Measurements from ENCODE around the gene RHAG.
"Not testable (repeated sequence)": the region's sequence is repeated elsewhere in the genome, so short reads cannot be mapped to it uniquely, and the experiment has no call there.

Gene RHAG

DNA sequence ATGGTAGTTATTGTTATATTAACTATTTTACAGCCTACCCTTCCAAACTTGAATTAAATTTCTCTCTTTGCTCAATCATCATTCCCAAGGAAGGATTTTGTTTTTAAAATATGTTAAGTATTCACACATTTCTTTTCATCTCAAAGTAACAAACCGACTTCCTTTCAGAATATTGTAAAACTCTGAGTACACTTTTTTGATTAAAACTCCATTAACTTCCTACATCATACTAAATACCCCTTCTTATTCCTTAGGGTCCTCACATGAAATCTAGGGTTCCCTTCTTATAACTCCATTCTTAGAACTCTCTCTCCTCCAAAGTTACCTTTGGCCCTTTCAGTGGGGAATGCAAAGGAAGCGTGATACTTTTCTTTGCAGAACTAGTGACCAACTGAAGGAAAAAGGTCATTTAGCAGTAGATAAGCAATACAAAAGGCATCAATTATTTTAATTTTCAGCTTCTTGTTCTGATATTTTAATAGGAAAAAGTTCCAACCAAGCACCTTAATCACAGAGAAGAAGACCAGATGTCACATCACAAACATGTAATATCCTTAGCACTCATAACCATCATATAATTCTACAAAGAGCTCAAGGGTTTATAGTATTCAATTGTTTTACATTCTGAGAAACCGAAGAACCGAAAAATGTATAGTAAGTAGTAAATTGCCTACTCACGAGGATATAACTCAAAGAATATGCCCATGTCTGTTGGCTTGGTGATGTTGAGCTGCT is 494 bp downstream of the RHAG start:
- no peak for DNase-seq (ENCODE audit: low read depth in 2 of 2)

DNA sequence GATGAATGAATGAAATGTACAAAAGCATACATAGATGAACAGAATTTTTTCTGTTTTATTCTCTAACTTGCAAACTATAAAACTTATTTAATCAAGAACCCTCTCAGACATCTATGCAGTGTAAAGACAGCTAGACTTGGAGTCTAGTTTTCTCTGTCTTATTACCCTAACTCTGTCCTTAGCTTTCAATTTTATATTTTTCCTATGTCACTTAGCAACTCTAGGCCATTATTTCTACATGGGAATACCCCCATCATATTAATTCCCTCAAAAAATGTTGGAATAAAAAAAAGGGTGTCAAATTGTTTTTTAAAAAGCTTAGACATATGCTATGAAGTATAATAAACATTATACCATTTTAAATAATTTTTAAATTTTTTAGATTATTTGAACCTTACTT is 1.2 kb downstream of the RHAG start:
- DNase-seq (ENCODE audit: low read depth in 2 of 2), result no peak

DNA sequence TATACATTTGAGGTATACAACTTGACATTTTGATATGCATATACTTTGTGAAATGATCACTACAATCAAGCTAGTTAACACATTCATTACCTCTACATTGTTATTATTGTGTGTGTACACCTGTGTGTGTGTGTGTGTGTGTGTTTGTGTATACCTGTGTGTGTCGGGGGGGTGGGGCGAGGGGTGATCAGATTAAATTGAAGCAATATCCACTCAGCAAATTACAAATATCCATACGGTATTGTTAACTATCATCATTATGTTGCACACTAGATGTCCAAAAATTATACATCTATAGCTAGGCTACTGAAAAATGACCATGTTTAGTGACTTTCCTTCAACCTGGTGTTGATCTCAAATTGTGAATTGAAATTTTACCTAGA is 1.8 kb downstream of the RHAG start:
- DNase-seq (ENCODE audit: low read depth in 2 of 2), result no peak

DNA sequence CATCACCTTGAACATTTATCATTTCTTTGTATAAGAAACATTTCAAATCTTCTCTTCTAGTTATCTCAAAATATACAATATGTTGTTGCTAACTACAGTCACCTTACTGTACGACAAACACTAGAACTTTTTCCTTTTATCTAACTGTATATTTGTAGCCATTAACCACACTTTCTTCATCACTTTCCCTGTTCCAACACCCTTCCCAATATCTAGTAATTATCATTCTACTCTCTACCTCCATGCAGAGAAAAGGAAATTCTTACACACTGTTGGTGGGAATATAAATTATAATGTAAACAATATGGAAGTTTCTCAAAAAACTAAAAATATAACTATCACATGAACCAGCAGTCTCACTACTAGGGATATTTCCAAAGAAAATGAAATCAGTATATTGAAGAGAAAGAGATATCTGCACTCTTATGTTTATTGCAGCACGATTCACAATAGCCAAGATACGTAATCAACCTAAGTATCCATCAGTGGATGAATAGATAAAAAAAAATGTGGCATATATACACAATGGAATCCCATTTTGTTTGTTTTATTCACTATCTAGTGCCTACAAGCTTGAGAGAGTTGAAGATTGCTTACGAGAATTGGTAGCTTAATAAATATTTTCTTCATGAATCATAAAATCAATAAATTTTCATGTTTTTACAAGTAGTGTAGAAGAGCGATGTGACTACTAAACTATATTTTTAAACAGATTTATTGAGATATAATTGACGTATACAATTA is 2.4 kb downstream of the RHAG start:
- no peak for DNase-seq (ENCODE audit: low read depth in 2 of 2)

DNA sequence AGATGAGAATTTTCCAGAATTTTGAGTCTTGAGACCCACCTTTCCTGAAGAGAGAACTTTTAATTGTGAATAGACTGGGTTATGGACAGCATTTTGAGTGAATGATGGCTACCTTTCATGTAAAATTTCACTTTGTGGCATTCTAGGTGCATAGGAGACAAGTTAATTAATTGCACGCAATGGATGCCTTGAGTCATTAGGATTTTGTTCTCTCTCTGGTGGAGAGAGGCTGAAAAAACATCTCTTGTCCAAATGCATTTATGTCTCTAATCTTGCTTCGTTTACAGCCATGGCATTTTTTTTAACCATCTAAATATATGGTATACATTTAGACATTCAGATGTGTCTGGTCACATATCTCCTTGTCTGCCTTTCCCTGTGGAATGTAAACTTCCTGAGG is 3.1 kb downstream of the RHAG start:
- no peak for DNase-seq (ENCODE audit: low read depth in 2 of 2)

DNA sequence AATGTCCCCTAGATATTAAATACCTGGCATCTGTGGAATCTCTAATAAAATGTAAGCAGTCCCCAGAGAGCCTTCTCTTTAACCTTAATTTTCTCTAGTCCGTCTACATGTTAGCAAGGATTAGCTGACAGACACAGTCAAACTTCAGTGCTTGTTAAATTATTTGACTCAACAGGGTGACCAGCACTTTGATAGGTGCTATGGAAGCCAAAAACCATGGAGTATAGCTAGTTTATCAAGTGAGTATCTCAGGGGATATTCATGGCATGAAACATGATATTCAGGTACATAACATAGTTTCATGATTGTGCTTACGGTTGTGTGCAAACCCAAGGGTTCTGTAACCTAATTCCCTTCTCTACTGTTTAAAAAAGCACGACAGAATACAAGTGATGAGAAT is 3.9 kb downstream of the RHAG start:
- no peak for DNase-seq (ENCODE audit: low read depth in 2 of 2)

DNA sequence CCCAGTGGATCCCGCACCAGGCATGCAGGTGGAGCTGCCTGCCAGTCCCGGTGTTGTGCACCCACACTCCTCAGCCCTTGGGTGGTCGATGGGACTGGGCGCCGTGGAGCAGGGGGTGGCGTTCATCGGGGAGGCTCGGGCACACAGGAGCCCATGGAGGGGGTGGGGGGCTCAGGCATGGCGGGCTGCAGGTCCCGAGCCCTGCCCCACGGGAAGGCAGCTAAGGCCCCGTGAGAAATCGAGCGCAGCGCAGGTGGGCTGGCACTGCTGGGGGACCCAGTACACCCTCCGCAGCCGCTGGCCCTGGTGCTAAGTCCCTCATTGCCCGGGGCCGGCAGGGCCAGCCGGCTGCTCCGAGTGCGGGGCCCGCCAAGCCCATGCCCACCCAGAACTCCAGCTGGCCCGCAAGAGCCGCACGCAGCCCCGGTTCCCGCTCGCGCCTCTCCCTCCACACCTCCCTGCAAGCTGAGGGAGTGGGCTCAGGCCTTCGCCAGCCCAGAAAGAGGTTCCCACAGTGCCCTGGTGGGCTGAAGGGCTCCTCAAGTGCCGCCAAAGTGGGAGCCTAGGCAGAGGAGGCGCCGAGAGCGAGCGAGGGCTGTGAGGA is 7.1 kb downstream of the RHAG start:
- not testable (repeated sequence) for DNase-seq (ENCODE audit: low read depth in 2 of 2)

DNA sequence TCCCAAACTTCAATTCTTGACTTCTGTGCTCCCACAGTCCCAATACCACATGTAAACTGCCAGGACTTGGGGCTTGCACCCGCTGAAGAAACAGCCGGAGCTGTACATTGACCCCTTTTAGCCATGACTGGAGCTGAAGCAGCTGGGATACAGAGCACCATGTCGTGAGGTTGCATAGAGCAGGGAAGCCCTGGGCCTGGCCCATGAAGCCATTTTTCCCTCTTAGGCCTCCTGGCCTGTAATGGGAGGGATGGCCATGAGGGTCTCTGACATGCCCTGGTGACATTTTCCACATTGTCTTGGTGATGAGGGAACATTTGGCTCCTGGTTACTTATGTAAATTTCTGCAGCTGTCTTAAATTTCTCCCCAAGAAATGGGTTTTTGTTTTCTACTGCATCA is 9.8 kb downstream of the RHAG start:
- no peak for DNase-seq (ENCODE audit: low read depth in 2 of 2)

DNA sequence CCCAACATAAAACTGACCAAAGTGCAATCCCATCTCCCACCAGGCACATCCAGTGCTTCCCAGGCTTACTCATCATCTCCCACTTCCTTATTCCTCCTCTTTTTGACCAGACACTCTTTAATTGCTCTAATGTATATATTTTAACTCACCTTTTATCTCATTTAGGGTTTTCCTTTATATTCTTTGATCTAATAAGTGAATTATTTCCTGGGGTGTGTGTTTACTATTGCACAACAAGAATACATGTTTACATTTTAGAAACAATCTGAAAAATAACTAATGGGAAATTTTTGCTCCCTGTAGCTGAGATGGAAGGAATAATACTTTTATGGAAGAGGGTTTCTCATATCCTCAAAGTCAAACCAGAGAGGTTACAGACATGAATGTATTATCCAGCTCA is 18.4 kb downstream of the RHAG start:
- DNase-seq (ENCODE audit: low read depth in 2 of 2), result no peak

DNA sequence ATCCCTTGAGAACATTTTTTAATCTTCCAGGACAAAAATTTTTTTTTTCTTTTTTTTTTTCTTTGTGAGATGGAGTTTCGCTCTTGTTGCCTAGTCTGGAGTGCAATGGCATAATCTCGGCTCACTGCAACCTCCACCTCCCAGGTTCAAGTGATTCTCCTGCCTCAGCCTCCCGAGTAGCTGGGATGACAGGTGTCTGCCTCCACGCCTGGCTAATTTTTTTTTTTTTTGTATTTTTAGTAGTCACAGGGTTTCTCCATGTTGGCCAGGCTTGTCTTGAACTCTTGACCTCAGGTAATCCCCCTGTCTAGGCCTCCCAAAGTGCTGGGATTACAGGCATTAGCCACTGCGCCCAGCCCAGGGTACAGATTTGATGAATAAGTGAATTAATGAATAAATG is 22.5 kb downstream of the RHAG start:
- DNase-seq (ENCODE audit: low read depth in 2 of 2), result not testable (repeated sequence)

DNA sequence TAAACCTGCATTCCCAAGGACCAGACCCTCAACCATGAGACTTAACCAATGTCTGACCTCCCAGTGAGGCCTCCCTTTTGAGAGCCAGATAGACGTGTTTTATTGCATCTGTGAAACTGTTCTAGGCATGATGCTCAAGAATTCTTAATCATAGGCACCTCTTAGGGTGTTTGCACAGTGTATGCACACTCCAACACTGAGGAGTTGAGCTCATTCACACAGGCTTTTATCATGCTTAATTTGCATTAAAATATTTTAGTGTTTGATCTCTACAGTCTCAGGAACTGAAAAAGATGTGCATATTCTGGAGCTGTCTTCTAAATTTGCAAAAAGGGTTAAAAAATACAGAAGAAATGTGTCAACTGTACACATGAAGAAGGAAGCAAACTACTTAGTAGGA is 27.4 kb downstream of the RHAG start:
- no peak for DNase-seq (ENCODE audit: low read depth in 2 of 2)

DNA sequence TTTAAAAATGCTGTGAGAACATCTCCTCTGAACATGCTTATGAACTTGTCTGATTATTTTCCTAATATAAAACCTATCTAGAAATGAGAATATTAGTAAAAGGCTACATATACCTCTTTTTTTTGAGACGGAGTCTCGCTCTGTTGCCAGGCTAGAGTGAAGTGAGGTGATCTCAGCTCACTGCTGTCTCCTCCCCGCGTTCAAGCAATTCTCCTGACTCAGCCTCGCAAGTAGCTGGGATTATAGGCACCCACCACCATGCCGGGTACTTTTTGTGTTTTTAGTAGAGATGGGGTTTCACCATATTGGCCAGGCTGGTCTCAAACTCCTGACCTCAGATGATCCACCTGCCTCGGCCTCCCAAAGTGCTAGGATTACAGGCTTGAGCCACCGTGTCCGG is 28.4 kb downstream of the RHAG start:
- not testable (repeated sequence) for DNase-seq (ENCODE audit: low read depth in 2 of 2)

DNA sequence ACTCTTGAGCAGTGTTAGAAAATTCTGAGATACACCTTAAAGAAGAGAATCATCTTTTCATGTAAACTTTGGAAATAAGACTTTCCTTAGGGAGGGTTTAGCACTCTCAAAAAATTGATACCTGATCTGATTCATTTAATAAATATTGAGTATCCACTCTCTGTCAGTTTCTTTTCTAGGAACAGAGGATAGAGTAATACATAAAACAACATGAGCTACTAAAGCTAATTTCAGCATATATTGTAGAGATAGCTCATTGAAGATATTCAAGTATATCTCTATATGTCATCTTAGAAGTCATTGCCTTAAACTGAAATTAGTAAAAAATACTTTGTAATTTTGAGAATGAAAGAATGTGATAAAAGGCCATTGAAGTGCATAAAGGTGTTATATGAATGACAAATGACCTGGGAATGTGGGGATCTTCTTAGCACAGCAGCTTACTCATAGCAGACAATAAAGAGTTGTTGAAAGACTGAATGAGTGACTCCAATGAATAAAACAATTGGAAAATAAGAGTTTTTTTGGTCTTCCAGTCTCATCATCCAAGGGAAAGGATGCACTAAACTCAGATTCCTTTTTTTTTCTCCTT is 29.2 kb downstream of the RHAG start:
- DNase-seq (ENCODE audit: low read depth in 2 of 2), result no peak

DNA sequence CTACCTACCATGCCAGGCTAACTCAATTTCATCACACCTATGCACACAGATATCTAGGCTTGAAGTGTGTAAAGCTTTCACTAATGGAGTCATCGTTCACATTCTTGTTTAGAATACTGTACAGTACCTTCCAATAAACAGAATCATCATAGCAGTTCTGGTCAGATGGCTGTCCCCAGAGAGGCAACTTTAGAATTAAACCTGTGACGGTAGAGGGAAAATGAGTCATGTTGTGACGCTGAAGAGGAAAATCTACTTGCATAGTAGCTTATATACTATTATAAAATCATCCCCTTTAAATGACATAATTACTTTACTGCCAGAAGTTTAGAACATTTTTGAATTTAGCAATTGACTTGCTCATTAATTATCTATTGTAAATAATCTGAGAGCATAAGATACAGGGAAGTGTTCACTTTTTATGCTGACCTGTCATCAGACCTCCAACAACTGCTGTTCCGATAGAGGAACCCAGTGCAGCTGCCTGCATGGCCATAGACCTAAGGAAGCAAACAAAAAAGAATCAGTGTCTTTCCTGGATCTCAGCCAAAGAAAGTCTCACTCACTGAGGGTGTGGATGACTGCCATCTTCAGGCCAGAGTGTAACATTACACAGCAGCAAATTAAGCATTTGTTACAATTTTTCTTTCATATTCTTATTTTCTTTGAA is 29.8 kb downstream of the RHAG start:
- DNase-seq (ENCODE audit: low read depth in 2 of 2), result no peak

DNA sequence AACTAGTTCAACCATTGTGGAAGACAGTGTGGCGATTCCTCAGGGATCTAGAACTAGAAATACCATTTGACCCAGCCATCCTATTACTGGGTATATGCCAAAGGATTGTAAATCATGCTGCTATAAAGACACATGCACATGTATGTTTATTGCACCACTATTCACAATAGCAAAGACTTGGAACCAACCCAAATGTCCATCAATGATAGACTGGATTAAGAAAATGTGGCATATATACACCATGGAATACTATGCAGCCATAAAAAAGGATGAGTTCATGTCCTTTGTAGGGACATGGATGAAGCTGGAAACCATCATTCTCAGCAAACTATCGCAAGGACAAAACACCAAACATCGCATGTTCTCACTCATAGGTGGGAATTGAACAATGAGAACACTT is 32.6 kb downstream of the RHAG start:
- not testable (repeated sequence) for DNase-seq (ENCODE audit: low read depth in 2 of 2)

DNA sequence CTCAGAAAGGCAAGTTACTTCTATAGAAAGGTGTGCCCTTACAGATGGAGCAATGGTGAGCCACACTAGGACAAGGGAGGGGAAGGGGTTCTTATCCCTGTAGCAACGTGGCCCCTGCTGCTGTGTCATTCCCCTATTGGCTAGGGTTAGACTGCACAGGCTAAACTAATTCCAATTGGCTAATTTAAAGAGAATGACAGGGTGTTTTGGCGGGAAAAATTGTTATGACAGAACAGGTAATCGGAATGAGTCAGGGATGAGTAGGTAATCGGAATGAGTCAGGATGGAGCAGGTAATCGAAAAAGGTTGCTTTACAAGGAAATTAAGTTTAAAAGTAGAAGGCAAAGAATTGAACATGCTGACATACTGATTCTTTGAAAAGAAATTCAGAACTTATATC is 49.4 kb downstream of the RHAG start:
- not testable (repeated sequence) for DNase-seq (ENCODE audit: low read depth in 2 of 2)

DNA sequence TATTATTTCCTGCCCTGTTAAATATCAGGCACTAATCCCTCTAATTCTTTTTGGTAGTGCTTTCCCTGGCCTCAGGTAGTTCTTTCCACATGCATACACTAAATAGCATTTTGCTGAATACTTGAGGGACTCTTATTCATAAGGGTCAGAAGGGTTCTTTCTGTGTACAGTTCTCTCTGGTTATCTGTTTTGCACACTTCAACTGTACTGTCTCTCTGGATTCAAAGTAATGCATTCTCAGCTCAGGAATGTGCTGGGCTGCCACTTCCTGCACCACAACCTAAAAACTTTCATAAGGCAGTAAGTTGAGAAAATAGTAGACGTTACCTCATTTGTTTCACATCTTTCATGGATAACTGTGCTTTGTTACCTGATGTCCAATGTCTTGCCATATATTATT is 54.1 kb downstream of the RHAG start:
- no peak for DNase-seq (ENCODE audit: low read depth in 2 of 2)

DNA sequence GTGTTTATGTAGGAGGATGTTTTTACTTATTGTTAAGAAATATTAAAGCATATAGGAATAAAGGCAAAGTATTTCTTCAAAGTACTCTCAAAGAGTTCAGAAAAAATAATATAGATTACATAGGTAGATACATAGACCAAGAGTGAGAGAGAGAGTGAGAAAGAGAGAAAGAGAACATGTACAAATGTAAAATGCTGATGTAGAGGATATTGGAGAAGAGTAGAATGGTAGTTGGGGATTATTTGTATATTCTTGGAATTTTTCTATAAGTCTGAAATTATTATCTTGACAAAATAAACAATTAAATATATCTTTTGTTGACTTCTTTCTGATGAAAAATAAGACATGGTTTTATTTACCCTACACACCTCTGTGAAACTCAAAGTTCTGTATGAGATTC is 57.0 kb downstream of the RHAG start:
- DNase-seq (ENCODE audit: low read depth in 2 of 2), result no peak

DNA sequence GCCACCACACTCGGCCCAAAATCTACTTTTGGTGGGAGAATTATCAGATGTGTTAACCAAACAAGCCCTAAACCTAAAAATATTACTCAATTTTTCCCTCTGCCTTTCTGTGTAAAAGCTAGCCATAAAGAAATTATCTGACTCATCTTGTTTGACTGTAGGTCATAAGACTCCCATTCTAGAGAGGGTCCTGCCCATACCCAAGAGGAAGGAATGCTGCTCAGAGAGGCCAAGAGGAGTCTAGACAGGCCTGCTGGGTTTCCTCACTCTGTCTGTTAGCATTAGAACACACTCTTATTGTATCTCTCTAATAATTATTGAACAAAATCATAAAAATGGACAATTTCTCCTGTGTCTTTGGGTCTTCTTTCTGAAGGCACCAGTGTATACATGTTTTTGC is 60.0 kb downstream of the RHAG start:
- DNase-seq (ENCODE audit: low read depth in 2 of 2), result no peak

DNA sequence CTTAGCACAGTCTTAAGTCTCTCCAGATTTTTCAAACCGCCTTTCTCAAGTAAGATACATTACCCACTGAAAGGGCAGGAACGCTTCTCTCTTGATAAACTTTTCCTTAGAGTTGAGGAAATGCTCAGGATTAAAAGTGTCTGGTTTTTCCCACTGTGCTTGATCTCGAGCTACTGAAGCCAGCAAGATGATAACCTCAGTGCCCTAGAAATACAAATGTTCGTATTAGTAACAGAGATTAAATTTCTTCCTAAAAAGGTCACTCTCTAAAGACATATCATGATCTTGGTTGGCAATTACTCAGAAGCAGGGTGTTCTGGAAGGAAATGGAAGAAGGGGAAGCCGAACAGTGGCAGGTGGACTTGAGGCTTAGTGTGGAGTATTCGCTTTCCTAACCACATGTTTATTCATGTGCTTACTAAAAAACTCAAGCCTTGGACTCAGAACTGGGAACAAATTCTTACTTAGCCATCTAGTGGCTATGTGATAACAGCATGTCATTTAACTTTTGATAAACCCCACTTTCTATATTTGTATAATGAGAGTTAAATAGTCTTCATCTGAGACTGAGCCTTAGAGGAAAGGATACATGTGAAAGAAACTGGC is 66.1 kb downstream of the RHAG start:
- no peak for DNase-seq (ENCODE audit: low read depth in 2 of 2)

DNA sequence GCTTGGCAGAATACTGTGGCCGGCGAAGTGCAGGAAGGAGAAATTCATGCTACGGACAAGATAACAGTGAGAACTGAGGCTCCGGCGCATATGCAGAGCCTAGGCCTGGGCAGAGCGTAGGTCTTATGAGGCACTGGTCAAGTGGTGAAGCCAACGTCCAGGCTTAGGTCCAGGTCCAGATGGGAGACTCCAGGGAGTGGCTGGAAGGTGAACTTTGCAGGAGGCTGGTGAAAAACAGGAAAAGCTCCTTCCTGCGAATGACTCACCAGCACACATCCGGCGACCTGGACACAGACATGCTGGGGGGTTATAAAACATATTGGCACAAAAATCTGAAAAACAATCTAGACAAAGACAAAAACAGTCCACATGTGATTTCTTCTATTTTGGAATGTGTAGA is 70.8 kb downstream of the RHAG start:
- no peak for DNase-seq (ENCODE audit: low read depth in 2 of 2)

DNA sequence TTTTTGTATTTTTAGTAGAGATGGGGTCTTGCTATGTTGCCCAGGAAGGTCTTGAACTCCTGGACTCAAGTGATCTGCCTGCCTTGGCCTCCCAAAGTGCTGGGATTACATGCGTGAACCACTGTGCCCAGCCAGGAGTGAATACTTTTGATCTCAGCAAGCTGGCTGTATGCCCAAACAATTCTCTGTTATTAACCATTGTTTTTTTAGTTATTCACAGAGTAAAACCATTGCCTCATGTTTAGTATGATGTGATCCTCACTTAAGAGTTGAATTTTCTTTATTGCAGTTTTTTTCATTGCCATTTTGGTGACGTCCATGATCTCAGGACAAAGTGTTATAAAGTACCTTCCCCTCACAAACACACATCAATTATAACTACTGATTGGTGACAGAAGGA is 71.4 kb downstream of the RHAG start:
- DNase-seq (ENCODE audit: low read depth in 2 of 2), result no peak

Measured in activated CD8-positive, alpha-beta memory T cell treated with anti-CD3 and anti-CD28 coated beads for 4 hours (primary cell).